ENCODE measurements around the gene RPL37A.
"Not testable (repeated sequence)": the region's sequence is repeated elsewhere in the genome, so short reads cannot be mapped to it uniquely, and the experiment has no call there.

The RPL37A gene

DNA sequence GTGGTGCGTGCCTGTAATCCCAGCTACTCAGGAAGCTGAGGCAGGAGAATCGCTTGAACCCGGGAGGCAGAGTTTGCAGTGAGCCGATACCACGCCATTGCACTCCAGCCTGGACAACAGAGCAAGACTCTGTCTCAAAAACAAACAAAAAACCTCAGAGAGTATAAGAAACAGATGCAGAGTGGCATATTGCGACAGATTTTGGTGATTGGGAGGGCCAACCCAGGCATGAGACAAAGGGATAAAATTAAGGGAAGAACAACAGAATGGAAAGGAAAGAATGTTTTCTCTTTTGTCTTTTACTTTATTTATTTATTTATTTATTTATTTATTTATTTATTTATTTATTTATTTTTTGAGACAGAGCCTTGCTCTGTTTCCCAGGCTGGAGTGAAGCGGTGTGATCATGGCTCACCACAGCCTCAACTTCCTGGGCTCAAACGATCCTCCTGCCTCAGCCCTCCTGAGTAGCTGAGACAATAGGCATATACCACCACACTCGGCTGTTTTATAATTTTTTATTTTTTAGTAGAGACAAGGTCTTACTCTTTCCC is 20.0 kb downstream of the RPL37A start:
- DNase-seq = not testable (repeated sequence)

DNA sequence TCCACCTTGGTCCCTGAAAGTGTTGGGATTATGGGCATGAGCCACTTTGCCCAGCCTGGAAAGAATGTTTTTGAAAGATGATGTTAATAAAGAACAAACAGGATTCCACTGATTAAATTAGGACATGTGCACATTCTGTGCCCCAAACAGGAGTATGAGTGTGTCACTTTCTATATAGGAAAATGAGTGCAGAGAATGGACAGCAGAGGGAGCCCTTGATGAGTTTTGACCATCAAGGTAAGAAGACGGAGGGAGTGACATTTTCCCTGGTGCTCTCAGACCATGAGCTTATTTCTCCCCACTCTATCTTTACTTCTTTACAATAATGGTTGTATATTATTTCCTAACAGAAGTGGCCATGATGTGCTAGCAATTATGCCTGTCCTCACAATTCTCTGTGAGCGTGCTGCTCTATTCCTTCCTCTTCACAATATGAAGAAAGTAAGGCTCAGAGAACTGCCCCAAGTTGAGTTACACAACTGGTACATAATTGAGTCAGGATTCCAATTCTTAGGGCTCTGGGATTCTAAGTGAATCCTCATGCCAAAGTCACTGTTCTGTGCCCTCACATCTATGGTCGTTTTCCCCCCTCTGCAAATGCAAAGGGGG is 20.6 kb downstream of the RPL37A start:
- DNase-seq = peak; percentile 60

DNA sequence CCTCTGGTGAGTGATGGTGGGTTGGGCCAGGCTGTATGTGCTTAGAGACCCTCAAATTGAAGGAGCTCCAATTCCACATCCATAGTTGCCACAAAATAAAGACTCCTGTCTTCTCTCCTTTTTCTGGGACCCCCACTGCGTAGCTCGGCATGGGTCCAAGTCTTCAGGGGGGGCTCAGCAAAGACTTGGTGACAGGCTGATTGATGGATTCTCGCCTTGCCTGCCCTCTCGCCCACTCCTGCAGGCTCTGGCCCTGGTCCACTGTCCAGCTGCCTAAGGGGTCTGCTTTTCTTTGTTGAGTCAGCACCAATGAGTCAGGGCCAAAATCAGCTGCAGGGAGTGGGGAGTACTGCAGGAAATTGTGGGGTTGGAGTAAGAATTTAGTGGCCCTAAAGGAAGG is 21.5 kb downstream of the RPL37A start:
- no peak for DNase-seq

DNA sequence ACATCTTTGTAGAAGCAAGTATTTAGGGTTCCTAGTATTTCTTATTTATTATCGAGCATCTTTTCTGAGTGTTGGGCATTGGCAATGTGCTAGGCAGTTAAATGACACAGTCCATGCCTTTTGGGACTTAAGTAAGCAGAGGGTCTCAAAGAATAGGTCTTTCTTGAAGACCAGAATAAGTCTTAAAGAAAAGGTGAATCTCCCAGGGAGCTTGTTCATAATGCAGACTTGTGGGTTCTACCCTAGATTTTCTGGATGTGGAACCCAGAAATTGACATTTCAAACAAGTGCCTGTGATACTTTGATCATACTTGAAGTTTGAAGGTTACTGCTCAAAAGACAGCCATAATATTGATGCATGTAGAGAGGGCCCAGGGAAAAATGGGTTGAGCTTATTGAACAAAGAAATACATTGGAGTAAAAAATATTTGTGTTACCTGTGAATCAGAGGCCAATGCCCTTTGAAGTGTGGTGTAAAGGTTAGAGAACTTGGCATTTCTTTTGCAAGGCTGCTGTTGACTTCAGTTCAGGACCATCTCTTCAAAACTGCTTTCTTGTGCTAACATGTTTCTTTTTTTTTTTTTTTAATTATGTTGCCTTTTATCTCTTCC is 24.4 kb downstream of the RPL37A start:
- DNase-seq = no peak

DNA sequence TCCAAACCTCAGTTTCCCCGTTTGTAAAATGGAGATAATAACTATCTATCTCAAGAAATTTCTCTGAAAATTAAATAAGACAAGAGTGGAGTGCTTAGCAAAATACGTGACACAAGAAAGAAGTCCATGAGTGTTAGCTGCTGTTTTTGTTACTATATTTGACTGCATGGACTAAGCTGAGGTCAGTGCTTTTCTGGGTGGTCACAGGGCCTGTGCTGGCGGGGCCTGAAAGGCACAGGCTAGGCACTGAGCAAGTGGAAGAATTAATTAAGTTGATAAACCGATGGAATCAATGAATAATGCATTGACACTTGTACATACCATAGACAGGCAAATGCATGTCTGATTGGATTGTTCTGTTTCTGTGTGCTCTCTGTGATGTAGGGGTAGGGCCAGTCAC is 27.3 kb downstream of the RPL37A start:
- DNase-seq = no peak

DNA sequence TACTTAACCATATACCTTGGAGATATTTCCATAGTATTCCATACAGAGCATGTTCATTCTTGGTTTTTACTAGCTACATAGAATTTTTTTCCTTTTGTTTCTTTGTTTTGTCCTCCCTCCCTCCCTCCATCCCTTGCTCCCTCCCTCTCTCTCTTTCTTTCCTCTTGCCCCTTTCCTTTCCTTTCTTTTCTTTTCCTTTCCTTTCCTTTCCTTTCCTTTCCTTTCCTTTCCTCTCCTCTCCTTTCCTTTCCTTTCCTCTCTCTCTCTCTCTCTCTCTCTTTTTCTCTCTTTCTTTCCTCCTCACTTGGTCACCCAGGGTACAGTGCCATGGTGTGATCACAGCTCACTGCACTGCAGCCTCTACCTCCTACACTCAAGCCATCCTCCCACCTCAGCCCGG is 28.3 kb downstream of the RPL37A start:
- DNase-seq = no peak

DNA sequence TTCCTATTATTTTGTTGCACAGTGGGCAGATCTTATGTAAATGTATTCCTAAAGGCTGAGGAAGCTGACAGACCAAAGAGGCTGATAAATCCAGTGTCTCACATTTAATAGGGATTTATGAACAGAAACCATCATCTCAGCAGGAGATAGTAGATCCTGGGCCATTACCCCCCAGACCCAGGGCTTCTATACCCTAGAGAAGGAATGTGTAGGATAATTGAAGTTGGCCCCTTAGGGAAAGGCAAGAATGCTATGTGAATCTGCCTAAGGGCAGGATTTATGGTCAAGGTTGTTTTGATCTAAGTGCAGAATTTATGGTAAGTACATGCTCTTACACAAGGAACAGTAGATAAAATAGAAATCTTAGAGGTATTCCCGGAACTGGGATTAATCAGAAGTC is 29.0 kb downstream of the RPL37A start:
- no peak for DNase-seq

DNA sequence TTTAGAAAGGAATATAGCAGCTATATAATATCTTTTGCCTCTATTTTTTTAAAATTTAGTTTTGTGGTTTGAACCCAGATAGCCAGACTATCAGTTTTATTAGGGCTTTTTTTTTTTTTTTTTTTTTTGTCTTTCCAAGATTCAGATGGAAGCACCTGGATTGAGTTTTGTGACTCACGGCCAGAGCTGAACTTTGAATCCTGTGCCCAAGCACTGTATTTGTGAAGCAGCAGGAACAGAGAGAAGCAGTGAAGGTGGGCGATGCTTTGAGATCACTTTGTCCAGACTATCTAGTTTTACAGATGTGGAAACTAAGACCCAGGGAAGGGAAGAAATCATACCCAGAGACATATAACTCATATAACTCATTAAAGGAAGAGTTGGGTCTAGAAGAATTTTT is 33.9 kb downstream of the RPL37A start:
- DNase-seq = no peak

DNA sequence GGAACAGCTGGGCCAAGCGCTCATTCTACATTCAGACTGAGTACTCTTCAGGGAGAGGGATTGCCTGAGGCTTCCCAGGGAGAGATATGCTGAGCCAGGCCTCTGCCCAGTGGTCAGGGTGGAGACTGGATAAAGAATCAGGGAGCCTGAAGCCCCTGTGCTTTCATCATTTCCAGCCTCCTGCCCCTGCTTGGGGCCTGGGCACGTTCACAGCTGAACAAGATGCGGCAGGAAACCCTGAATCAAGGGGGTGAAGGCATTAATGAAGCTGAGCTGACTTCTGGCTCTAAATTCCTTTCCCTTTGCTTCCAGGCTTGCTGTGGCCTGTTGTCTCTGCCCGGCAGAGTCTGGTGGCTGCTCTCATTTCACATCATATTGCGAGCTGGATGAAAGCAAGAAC is 35.0 kb downstream of the RPL37A start:
- DNase-seq = no peak

DNA sequence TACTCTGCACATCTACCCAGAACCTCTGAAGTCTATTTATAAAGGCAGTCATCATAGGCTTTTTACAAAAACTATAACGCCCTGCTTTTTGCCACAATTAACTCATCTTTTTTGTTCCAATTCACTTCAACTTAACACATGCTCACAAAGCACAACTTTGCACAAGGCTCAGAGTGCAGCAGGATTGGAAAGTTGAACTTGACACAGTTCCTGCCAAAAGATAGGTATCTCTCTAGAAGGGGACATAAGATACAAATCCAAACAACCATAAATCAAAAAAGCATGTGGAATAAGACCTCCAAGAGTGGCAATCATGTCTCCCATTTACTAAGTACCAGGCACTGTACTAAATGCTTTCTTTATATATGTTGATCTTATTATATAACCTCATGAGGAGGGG is 36.2 kb downstream of the RPL37A start:
- no peak for DNase-seq

DNA sequence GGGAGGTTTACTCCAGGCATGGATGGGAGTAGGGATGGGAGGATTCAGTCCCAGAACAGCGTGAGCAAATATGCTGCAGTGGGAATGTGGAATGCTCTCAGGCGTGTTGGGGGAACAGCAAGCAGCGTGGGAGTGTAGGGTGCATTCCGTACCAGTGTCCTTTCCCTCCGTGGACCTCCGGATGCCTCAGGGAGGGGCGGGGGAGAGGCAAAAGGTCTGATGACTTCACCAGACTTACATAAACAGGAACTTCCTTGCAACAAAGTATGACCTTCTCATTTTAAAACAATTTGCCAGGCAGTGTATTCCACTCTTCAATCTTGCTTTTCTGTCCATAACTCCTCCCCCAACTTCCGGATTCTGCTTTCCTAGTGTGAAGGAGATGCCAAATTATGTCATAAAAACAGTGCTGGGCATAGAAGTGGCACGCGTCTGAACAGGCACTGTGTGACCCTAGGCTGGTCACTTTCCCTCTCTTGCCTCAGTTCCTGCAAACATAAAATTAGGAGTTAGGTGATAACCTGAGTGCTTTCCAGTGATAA is 36.9 kb downstream of the RPL37A start:
- no peak for DNase-seq

DNA sequence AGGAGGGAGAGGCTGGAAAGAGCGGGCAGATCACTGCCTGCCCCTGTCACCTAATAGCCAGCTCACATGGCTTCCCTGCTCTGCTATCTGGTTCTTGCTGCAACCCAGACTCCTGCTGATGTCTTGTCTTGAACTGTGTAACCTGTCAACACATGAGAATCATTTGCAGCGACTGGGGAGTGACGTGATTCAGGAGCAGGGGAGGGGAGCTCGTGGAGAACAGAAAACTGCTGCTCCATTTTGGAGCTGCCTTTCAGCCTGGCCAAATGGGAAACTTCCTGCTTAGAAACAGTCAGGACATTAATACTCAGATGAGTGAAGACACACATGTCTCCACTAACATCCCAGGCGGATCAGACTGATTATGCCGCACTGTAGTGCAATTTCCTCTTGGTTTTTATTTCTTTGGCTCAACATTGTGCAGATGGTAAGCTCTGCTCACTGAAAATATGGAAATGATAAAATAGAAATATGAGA is 38.1 kb downstream of the RPL37A start:
- DNase-seq = no peak

DNA sequence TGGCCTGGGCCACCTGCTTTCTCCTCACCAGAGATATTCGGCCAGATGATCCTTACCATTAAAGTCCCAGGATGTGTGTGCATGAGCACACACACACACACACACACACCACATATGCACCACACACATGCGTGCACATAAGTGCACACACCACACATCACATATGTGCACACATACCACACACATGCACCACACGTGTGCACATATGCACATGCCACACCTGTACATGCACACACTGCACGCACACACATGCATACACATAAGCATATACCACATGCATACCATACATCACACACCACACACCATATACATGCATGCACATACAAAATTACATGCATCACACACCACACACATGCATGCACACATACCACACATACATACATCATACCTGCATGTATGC is 38.7 kb downstream of the RPL37A start:
- no peak for DNase-seq

DNA sequence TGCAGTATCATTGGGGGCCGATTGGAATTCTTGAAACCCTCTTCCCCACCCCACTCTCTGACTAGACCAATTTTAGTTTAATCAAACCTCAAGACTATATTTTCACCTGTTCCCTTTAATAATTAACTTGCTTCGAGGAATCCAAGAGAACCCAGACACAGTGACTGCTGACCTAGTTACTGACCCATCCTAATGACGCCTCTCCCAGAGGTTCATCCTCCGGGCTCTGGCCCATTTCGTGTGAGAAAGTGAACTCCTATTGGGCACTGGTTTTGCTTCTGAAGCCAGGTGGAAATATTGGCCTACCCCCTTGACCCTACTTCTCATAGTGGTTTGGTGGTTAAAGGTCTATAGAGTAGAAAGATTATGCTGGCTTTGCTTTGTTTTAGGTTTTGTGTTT is 39.9 kb downstream of the RPL37A start:
- DNase-seq = no peak

DNA sequence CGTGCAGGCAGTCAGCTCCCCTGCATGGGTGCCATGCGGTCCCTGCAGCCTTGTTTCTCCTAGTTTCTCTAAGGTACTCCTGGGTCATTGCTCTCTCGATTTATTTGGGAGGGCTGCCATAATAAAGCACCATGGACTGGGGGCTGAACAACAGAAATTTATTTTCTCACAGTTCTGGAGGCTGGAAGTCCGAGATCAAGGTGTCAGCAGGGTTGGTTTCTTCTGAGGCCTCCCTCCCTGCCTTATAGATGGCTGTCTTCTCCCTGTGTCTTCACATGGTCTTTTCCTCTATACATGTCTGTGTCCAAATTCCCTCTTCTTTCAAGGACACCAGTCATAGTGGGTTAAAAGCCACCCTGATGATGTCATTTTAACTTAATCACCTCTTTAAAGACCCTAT is 40.5 kb downstream of the RPL37A start:
- no peak for DNase-seq

DNA sequence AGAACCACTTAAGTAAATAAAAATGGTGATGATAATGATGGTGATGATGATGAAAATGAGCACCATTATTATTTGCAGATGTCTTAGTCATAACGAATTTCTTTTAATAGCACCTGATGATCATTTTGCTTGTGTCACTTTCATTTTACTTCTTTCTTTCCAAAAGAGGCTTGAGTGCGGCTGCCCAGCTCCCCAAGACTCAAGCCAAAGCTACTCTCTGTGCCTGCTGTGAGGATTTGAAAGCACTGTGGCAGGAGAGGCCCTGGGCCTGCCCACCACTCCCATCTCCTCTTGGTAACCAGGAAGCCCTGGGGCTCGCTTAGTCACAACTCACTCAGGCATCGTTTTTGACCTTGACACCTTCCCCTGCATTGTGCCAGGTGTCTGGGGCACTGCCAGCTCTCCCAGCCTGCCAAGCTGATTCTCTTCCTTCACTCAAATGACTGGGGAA is 41.2 kb downstream of the RPL37A start:
- DNase-seq = no peak

DNA sequence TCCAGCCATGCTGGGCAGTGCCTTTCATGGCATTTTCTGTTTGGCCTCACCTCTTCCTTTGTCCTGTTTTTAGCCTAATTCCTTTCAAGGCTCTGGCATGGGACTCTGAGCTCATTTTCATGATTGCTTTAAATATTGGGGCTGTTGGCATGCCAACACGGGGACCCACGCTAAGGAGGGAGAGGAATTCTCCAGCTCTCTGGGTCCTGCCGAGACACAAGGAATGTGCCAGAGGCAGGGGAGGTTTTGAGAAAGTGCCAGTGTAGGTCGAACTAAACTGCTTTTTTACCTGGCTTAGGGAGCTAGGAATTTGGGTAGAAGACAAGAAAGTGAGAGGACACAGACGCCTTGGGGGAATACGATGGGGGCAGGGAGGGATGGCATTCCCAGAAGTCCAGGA is 42.3 kb downstream of the RPL37A start:
- no peak for DNase-seq

DNA sequence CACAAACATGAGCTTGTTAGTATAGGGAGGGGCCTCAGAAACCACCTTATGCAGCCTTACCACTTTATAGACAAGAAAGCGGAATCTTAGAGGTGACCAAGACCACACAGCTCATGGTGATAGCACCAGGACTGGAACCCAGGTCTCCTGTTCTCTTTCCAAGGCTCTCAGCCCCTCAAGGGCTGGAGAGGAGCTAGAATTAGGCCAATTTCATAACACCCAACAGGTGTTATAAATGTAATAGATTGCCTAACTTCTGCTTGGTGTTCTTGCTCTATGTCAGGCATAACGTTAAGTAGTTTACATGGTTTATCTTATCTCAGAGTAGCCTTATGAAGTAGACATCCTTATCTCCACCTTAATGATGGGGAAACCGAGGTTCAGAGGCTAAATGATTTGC is 42.9 kb downstream of the RPL37A start:
- no peak for DNase-seq

DNA sequence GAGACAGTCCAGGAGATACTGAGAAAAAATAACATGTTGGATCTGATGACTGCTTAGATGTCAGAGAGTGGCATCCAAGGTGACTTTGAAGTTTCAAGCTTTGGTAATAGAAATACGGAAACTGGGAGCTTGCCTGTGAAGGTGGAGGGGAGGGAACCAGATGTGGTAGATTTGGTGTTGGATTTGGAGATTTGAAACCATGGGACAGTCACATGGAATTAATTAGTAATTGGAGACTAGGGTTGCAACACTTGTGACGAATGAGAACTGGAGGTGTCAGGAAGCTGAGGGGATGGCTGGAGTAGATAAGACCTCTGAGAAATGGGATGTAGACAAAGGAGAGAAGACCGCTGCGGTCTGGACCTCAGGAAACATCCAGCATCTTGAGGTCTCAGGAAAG is 46.7 kb downstream of the RPL37A start:
- peak; percentile 85 for DNase-seq

DNA sequence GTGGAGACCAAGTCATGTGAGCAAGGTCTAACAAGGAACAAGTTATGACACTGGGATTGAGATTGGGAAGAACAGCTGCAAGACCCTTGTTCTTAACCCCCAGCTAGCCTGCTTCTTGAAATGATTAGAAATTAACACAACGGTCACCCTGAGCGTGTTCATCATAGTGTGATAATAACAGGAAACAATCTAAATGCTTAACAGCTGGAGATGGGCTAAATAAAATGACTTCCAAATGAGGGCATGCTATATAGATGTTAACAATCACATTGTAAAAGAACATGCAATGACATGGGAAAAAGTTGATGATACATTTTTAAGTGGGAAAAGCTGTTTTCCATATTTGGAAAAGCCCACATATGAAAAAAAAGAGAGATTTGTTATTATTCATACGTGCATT is 47.6 kb downstream of the RPL37A start:
- DNase-seq = no peak

DNA sequence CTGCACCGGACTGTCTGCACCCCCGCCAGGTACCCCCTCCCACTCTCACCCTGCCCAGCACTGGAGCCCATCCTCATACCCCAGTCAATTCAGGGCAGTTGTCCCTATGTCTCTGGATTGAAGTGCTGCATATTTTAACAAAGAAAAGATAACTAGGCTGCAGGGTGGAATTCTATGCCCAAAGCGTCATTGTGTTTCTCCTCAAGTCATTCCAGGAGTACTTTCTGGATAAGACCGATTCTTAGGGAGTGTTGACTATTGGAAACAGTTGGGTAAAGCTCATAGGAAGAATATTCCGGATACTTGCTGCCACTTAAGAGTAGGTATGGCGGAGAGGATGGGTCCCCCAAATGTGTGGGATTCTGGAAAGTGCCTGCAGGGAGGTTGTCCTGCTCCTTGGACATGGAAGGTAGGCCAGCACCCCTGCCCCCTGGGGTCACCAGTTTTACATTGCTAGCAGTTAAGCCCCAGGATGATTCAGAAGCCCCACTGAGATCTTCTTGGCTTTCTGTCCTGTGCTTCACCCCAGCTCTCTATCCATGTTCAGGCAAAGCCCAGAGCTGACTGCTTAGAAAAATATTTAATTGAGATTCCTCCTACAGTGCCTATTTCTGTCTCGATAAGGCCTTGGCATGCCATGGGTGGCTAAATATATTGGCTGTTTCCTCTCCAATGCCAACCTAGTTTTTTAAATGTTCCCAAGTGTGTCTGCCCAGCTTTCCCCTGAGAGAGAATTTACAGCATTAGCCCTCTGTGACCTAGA is 48.2 kb downstream of the RPL37A start:
- DNase-seq = no peak

DNA sequence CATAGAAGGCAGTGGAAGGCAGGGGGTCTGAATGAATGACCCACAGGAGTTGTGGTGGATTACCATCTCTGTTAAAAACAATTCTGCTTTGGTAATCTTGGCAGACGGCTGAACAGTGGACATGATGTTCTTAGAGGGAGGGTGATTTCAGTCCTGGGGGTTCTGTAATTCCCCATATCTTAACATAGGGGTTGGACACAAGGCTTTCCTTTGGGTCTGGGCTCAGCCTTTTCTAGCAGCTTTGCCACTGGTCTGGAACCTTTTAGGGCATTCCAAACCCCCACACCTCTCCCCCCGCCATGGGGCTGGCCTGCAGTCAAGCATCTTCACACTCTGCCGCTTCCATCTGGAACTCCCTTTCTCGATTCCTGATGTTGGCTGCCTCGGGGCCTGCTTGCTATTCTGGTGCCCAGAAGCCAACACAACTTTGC is 50.3 kb downstream of the RPL37A start:
- DNase-seq = no peak

DNA sequence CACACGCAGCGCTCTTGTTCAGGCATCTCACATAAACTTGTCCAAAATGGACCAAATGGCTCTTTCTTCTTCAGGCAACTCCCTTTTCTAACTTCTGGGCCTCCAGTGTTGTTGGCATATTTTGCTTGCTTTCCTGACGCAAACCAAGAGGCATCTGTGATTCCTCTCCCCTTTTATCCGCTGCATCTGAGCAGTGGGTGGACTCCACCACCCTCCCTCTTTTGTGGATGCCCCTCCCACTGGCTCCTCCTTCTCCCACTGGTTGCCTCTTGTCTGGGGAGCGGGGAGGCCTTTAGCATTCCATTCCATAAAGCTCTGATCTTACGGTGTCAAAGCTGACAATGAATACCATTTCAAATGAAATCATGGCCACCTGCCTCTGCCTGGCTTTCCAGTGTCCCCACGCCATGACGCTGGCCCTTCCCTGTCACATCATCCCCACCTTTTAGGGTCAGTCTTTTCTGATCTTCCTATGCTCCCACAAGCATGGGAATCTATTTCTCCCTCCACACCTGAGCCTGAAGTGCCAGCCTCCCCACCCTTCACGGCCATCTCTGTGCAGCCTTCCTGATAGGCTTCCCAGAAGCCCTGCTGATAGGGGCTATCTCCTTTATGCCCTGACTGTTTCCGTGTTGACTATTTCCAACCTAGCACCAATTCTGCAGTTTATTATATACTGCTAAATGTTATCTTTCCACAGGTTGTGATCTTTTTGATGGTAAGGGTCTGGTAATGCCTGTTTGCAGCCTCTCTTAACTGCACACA is 51.5 kb downstream of the RPL37A start:
- no peak for DNase-seq

Data from GDM1 (cell line).